ENCODE data around the gene IGFBP4.
A peak's percentile ranks its signal among the peaks of the same experiment; 100 is the strongest.

IGFBP4 gene

DNA sequence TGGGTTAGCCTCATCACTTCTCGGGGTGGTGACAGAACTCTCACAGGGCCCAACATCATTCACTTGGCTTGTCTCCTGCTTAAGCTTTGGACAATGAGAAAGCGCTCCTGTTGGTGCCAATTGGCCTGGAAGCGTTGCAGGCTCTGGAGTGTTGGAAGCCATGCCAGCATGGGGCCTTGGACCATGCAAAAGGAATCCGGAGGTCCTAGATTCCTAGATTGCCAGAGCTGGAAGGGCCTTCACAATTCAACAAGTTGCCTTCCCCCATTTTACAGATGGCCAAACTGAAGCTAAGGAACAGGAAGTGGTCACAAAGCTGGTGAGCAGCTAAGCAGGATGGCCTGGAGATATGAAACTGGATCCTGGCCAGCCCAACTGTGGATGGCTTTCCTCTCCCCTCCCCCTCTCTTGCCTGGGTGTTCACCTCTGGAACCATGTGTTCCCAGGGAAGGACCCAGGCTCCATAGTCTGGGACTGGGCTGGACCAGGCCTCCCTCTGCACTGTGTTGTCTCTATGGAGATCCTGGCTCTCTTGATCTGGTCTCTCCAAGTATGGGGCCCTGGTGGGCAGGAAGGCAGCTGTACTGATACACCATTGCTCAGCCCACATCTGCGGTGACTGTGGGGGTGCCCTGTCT is 6.0 kb upstream of the IGFBP4 start:
- DNase-seq (ENCODE audit: low spot score) = no peak
- ChIA-PET CTCF (interaction anchor here (0.5 to 0.7 kb wide), 3 partner anchors 12 to 123 kb away, joined by 3 to 6 read pairs (median 3); no protein-coding TSS in a partner anchor), POLR2A (ENCODE audit: low non-redundant PET) (no interaction called here)
- H3K27ac ChIP-seq = no peak overlapping the region
- TF ChIP-seq, protein P1, sequence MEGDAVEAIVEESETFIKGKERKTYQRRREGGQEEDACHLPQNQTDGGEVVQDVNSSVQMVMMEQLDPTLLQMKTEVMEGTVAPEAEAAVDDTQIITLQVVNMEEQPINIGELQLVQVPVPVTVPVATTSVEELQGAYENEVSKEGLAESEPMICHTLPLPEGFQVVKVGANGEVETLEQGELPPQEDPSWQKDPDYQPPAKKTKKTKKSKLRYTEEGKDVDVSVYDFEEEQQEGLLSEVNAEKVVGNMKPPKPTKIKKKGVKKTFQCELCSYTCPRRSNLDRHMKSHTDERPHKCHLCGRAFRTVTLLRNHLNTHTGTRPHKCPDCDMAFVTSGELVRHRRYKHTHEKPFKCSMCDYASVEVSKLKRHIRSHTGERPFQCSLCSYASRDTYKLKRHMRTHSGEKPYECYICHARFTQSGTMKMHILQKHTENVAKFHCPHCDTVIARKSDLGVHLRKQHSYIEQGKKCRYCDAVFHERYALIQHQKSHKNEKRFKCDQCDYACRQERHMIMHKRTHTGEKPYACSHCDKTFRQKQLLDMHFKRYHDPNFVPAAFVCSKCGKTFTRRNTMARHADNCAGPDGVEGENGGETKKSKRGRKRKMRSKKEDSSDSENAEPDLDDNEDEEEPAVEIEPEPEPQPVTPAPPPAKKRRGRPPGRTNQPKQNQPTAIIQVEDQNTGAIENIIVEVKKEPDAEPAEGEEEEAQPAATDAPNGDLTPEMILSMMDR (conservative IDR thresholded peaks at IDR 0.05; ENCODE audit: low read depth) = no peak

DNA sequence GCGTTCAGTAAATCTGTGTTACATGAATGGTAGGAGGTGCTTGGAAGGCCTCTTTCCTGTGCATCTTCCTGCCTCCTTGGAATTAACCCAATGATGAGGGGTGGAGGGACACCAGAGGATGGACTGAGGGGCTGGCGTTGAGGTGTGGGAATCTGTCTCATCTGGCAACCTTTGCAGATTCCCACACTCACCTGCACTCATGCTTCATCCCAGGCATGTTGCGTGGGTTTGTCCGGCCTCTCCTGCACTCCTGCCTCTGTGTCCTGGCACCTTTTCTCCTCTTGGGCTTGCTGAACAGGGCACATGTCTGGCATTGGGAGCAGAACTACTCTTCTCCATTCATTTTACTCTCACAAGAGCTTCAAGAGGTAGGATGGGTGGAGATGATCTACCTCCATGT is 3.1 kb upstream of the IGFBP4 start:
- TF ChIP-seq, protein P1 (conservative IDR thresholded peaks at IDR 0.05; ENCODE audit: low read depth) = no peak
- DNase-seq (ENCODE audit: low spot score) = no peak
- POLR2A ChIA-PET (ENCODE audit: low non-redundant PET) = no interaction called here
- H3K27ac ChIP-seq = no peak overlapping the region
- CTCF ChIA-PET = interaction anchor here (0.7 kb wide), 1 partner anchor 56 kb away, joined by 3 read pairs; no protein-coding TSS in a partner anchor

DNA sequence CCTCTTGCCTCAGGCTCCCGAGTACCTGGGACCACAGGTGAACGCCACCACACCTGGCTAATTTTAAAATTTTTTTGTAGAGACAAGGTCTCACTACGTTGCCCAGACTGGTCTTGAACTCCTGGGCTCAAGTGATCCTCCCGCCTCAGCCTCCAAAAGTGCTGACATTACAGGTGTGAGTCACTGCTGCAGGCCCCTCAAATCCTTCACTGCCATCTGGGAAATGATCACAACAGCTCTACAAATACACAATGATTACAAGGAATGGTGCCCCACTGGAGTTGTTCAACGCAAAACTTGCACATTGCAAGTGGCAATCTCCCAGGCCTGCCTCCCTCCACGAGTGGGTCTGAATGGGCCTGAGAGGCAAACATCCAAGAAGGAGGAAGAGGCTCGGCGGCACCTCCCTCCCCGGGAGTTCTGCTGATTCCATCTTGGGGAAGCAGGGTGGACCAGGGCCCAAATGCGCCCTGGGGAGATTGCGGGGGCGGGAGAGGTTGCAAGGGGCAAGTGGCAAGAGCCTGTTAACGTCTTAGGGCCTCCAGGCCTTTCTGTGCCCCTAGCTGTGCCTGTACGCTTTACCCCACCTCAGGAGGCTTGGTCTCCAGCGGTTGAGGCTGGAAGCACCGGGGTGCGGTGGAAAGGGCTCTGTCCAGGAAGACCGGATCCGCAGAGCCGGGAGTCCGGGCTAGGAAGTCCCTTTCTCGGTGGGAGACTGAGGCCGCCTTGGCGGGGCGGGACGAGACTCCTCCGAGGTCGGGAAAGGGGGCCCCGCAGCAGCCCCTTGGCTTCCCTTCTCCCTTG is 656 bp upstream of the IGFBP4 start:
- peak overlapping the region; percentile 77 for H3K27ac ChIP-seq
- ChIA-PET CTCF (interaction anchor here (0.6 to 1.8 kb wide), 5 partner anchors 10 to 118 kb away, joined by 3 to 10 read pairs (median 5); no protein-coding TSS in a partner anchor), POLR2A (ENCODE audit: low non-redundant PET) (interaction anchor here (0.6 to 1.0 kb wide), 2 partner anchors 33 to 91 kb away, joined by 3 to 8 read pairs; no protein-coding TSS in a partner anchor)

DNA sequence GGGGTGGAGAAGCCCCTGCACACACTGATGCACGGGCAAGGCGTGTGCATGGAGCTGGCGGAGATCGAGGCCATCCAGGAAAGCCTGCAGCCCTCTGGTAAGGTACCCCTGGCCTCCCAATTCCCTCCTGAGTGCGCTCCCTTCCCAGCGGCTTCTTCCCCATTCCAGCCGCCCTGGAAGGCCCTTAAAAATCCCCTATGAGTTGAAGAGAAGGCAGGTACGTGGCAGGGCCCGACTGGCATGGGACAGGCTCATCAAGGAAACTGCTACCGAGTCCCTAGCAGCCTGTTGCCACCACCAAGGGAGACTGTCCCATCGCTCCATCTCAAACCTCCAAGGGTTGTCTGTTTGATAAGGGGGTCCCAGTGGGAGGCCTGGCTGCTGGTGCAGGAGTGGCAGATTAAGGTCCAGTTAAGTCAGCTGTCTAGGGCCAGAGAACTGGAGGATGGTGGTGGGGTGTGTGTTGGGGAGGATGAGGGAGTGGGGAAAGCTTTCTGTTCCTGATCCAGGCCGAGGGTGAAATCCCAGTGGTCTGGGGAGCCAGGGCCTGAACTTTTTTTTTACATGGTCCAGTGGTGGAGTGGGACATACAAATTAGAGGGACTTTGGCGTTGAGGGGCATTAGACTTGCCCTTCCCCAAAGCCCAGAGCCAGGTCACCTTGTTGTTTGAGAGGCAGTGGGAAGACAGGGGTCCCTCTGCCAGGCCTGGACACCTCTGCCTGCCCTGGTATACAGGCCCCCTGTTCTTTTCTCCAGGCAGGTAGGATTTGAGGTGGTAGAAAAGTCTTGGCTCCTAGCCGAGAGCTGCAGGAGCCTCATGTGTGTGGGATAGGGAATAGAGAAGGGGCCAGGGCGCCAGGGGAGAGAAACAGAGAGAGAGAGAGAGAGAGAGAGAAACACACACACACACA is 994 bp downstream of the IGFBP4 start:
- DNase-seq (ENCODE audit: low spot score) = no peak
- TF ChIP-seq, protein P1 (conservative IDR thresholded peaks at IDR 0.05; ENCODE audit: low read depth) = peak; percentile 43
- POLR2A ChIA-PET (ENCODE audit: low non-redundant PET) = interaction anchor here (0.7 kb wide), 1 partner anchor 17 kb away, joined by 3 read pairs; no protein-coding TSS in a partner anchor
- H3K27ac ChIP-seq = peak overlapping the region; percentile 77
- CTCF ChIA-PET = interaction anchor here (0.6 to 1.8 kb wide), 6 partner anchors 11 to 201 kb away, joined by 3 to 10 read pairs (median 4); no protein-coding TSS in a partner anchor

More for the DNA sequence above, 656 bp upstream of the IGFBP4 start:
- DNase-seq (ENCODE audit: low spot score) = no peak
- TF ChIP-seq, protein P1 (conservative IDR thresholded peaks at IDR 0.05; ENCODE audit: low read depth) = no peak

DNA sequence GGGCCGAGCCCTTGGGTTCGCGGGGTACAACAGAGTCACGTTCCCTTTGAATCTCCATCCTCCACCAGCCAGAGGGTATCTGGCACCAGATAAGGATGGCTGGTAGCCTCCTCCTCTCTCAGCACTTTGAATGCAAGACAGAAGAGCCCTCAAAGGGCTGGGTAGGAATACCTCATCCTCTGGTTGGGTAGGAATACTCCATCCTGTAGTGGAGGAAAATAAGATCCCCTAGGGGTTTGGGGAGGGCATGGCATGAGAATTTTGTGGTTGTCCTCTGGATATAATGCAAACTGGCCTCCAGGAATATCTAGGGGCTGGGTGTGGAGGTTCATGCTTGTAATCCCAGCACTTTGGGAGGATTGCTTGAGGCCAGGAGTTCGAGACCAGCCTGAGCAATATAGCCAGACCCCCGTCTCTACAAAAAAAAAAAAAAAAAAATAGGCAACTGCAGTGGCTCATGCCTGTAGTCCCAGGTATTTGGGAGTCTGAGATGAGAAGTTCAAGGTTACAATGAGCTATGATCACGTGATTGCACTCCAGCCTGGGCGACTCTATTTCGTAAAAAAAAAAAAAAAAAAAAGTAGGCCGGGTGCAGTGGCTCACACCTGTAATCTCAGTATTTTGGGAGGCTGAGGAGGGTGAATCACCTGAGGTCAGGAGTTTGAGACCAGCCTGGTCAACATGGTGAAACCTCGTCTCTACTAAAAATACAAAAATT is 2.7 kb downstream of the IGFBP4 start:
- TF ChIP-seq, protein P1 (conservative IDR thresholded peaks at IDR 0.05; ENCODE audit: low read depth) = no peak
- CTCF ChIA-PET = interaction anchor here (0.6 kb wide), 1 partner anchor 44 kb away, joined by 3 read pairs; no protein-coding TSS in a partner anchor
- H3K27ac ChIP-seq = peak overlapping the region; percentile 63
- POLR2A ChIA-PET (ENCODE audit: low non-redundant PET) = interaction anchor here (0.6 kb wide), 1 partner anchor 134 kb away, joined by 4 read pairs; no protein-coding TSS in a partner anchor
- no peak for DNase-seq (ENCODE audit: low spot score)
